NCI-H82 treated with DMSO at 0.1 percent for 48 hours (cell line): ENCODE results near the gene MRFAP1L1.
"Not testable (repeated sequence)": the region's sequence is repeated elsewhere in the genome, so short reads cannot be mapped to it uniquely, and the experiment has no call there.

ENCODE experiments used
- DNase-seq: peaks from one replicate; lab custom pipeline; 2025; ENCODE audit not compliant: unreplicated experiment; lab: John Stamatoyannopoulos, UW

The MRFAP1L1 gene

DNA sequence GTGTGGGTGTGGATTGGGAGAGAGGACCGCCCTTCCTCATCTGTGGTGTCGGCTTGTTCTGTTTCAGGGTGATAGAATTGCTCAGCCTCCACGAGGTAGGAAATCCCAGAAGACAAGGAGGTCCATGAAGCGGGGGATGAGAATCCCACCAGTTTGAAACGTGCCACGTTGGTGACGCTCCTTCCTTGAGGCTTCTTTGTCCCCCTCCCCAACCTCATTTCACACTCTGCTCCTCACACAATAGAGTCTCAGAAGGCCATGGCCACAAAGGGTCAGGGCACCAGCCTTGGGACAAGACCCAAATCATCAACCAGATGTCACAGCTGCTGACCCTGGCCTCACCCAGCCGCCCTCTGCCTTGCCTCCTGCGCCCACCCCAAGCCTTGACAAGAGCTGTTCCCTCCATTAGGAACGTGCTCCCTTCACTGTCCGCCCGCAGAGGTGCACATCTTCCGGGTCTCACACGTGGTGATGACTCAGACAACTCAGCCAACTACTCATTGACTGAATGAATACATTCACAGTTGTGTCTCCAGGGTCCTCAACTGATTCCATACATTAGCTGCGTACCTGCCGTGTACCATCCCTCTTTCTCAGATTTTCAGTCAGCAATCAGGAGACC lies 24.6 kb upstream of the MRFAP1L1 start:
- no peak for DNase-seq

- no peak for DNase-seq
These were observed 23.9 kb upstream of the MRFAP1L1 start for GRCh38 chr4:6733358-6734164.

- DNase-seq, result no peak
These were observed 23.0 kb upstream of the MRFAP1L1 start for GRCh38 chr4:6732441-6733357.

GRCh38 chr4:6731780-6732179 lies 22.1 kb upstream of the MRFAP1L1 start:
- DNase-seq, result no peak

GRCh38 chr4:6731318-6731675 lies 21.6 kb upstream of the MRFAP1L1 start:
- no peak for DNase-seq

- peak; percentile 56 for DNase-seq
These were observed 21.1 kb upstream of the MRFAP1L1 start for GRCh38 chr4:6730603-6731317.

DNA sequence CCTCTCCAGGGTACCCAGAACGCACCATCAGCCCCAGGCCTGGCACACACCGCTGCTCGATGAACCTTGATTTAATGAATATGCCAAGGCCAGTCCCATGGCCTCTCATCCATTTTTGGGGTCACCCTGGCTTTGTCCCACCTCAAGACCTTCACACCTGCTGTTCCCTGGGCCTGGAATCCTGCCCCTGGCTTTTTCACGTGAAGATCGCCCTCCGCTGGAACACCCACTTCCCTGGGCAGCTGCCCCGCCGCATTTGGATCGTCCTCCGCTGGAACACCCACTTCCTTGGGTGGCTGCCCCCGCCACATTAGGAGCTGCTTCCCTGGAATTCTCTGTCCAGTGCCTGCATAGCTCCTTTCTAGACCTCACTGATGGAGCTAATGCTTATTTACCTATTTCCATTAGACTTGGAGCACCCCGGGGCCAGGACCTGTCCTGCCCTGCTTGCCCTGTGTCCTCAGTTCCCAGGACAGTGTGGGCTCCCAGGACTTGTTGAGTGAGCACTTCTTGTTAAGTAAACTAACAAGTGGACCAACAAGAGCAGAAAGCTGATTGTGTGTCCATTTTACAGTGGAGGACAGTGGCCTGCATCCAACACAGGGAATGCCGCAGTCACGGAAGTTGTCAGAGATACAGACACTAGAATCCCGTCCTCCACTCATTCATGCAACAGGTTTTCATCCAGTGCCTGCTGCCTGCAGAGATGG lies 18.8 kb upstream of the MRFAP1L1 start:
- DNase-seq, result no peak

- no peak for DNase-seq
These were observed 18.2 kb upstream of the MRFAP1L1 start for GRCh38 chr4:6727943-6728250.

DNA sequence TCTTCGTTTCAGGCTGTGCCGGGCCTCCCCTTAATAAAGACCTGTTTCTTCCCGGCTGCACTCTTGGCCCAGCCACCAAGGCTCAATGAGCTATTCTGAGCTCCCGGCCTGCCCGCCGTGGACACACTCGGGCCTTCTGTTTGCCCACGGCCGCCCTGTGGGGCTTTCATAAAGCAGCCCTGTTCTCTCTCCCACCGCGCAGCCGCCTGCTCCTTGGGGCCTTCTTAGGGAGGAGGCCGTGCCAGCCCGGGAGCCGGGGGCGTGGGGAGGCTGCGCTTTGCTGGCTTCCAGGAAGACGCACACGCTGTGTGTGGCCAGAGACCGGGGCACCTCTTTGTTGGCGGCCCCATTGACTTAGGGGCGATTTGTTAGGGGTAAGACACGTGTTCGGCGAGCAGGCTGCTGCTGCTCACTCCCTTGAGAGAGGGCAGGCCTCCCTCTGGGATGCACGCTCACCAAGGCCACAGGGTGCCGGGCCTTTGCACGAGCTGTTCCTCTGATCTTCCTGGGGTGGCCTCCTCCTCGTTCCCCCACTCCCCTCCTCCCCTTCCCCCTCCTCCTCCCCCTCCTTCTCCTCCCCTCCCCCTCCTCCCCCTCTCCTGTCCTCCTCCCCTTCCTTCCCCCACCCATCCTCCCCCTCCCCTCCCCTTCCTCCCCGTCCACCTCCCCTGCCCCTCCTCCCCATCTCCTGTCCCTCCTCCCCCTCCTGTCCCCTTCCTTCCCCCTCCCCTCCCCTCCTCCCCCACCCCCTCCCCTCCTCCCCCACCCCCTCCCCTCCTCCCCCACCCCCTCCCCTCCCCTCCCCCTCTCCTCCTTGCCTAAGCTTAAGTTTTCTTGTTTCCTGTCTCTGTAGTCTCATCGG lies 17.6 kb upstream of the MRFAP1L1 start:
- DNase-seq, result no peak

DNA sequence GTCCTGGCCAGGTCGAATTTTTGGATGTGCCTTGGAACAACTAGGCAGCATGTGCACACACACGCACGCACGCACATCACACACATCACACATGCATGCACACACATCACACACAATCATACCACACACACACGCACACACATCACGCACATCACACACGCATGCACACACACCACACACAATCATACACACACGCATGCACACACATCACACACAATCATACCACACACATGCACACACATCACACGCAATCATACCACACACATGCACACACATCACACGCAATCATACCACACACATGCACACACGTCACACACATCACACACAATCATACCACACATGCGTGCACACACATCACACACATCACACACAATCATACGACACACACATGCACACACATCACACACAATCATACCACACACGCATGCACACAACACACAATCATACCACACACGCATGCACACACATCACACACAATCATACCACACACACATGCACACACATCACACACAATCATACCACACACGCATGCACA lies 15.8 kb upstream of the MRFAP1L1 start:
- not testable (repeated sequence) for DNase-seq

- DNase-seq, result no peak
These were observed 14.9 kb upstream of the MRFAP1L1 start for GRCh38 chr4:6724421-6725111.

DNA sequence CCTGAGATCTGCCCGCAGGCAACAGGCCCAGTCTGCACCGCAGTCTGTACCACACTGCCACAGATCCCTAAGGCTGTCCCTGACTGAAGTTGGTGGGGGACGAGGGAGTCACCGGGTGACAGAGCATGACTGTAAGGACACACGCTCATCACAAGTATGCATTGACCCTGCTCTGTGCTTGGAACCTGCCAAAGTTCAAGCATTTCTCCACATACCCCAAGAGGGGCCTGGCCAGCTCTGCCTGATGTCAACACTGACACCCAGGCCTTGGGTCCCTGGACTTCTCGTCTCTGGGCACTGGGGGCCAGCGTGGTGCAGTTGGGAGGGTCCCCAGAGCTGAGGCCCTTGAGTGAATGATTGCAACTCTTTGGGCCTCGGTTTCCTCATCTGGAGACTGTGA lies 14.2 kb upstream of the MRFAP1L1 start:
- DNase-seq, result no peak

DNA sequence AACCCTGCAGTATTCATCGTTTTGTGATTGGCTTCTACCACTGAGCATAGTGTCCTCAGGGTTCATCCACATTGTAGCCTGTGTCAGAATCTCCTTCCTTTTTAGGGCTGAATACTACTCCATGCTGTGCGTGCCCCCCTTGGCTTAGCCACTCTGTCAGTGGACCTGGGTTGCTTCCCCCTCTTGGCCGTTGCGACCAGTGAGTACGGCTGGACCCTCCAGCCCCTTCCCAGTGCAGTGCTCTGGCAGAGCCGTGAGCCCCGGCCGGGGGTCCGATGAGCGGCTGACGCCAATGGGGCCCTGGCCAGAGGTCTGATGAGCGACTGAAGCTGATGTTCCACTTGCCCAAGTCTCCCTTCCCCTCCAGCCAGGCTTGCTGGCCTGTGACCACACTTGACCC lies 13.2 kb upstream of the MRFAP1L1 start:
- DNase-seq, result no peak

GRCh38 chr4:6721121-6721520 lies 11.5 kb upstream of the MRFAP1L1 start:
- DNase-seq, result no peak

- peak; percentile 21 for DNase-seq
These were observed 10.6 kb upstream of the MRFAP1L1 start for GRCh38 chr4:6720202-6720699.

DNA sequence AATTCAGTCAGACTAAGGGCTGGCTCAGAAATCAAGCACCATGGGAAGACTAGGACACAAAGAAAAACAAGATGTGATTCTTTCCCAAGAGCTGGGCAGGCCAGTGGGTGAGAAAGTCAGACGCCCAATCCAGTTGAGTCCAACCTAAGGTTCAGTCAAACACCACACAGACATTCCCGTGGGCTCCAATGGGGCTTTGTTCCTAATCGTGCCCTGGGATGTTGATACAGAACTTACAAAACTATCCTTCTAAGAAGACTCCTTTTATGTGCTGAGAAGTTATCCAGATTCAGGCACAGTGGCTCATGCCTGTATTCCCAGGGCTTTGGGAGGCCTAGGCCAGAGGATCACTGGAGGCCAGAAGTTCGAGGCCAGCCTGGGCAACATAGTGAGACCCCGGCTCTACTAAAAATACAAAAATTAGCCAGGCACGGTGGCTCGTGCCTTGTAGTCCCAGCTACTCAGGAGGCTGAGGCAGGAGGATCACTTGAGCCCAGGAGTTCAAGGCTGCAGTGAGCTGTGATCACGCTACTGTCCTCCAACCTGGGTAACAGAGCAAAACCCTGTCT lies 10.0 kb upstream of the MRFAP1L1 start:
- DNase-seq, result no peak

DNA sequence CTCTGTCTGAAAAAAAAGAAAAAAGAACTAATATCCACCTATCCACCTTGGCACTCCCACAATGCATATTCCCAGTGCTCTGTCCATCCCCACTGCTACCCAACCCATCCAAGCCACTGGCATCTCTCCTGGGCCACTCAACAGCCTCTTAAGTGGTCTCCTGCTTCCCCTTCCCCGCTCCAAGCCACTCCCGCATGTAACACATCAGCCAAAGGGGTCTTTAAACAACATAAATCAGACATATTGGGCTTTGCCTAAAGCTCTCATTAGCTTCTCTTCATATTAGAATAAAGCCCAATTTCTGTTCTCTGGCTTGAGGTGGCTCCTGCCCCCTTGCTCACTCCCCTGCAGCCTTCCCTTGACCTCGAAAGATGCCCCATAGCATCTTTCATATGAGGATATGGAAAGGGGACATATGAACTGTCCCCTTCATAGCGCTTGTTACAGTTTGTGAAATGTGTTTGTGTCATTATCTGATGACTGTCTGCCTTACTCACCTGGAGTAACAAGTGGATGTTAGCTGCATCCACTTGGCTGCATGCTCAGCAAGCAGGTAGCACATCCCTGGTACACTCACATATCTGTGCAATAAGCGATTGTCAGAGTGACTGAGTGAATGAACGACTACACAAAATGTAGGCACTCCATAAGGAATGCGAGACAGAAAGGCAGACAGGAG lies 9.4 kb upstream of the MRFAP1L1 start:
- DNase-seq, result no peak
